HG02840 (cell line): ENCODE data around the gene ANKRD33B.
"Not testable (repeated sequence)": the region's sequence is repeated elsewhere in the genome, so short reads cannot be mapped to it uniquely, and the experiment has no call there.

Source experiments
- ATAC-seq: cut with Tn5 transposase; IDR thresholded peaks from one replicate; pipeline ENCODE4 v1.9.1; 2021; ENCODE audit warnings: mild to moderate bottlenecking, moderate library complexity, moderate number of reproducible peaks; ENCODE audit not compliant: unreplicated experiment, low FRiP score

Gene ANKRD33B

GRCh38 chr5:10556289-10556807 is 7.5 kb upstream of the ANKRD33B start:
- ATAC-seq, result no peak

GRCh38 chr5:10556893-10557746 is 6.8 kb upstream of the ANKRD33B start:
- no peak for ATAC-seq

- ATAC-seq, result no peak
Observed at GRCh38 chr5:10559151-10559550, 4.7 kb upstream of the ANKRD33B start.

- ATAC-seq, result no peak
Observed at GRCh38 chr5:10559871-10560270, 4.0 kb upstream of the ANKRD33B start.

- peak; percentile 35 for ATAC-seq
Observed at GRCh38 chr5:10562201-10563109, 1.4 kb upstream of the ANKRD33B start.

GRCh38 chr5:10563110-10563944 is 543 bp upstream of the ANKRD33B start:
- peak; percentile 33 for ATAC-seq

- ATAC-seq, result no peak
Observed at GRCh38 chr5:10564838-10565784, 1.2 kb downstream of the ANKRD33B start.

- no peak for ATAC-seq
Observed at GRCh38 chr5:10565785-10566542, 2.1 kb downstream of the ANKRD33B start.

GRCh38 chr5:10566543-10567068 is 2.7 kb downstream of the ANKRD33B start:
- no peak for ATAC-seq

GRCh38 chr5:10567121-10567591 is 3.3 kb downstream of the ANKRD33B start:
- ATAC-seq, result no peak

- no peak for ATAC-seq
Observed at GRCh38 chr5:10567781-10568321, 4.0 kb downstream of the ANKRD33B start.

GRCh38 chr5:10570540-10570939 is 6.7 kb downstream of the ANKRD33B start:
- not testable (repeated sequence) for ATAC-seq

- ATAC-seq, result no peak
Observed at GRCh38 chr5:10572451-10572850, 8.6 kb downstream of the ANKRD33B start.

GRCh38 chr5:10573487-10574145 is 9.7 kb downstream of the ANKRD33B start:
- no peak for ATAC-seq

- not testable (repeated sequence) for ATAC-seq
Observed at GRCh38 chr5:10574879-10575278, 11.0 kb downstream of the ANKRD33B start.

- no peak for ATAC-seq
Observed at GRCh38 chr5:10576121-10576789, 12.4 kb downstream of the ANKRD33B start.

- no peak for ATAC-seq
Observed at GRCh38 chr5:10576790-10577189, 12.9 kb downstream of the ANKRD33B start.
